SK-N-SH (cell line): ENCODE results near the gene SUPT20HL1. TPM values are rescaled to one million over a fixed set of nuclear protein-coding genes. Genes with fewer than 3 reads are reported as not detected.
"Not testable (repeated sequence)": the region's sequence is repeated elsewhere in the genome, so short reads cannot be mapped to it uniquely, and the experiment has no call there.

Source experiments
- CTCF ChIA-PET: fragments of 300-600, 350-600 bp; formaldehyde crosslinking; extraction: SDS; loops from one replicate; lab custom pipeline; 2021; lab: Yijun Ruan, JAX
- POLR2A ChIA-PET: fragments of 350-600 bp; sonication (Branson Sonifier 250); formaldehyde crosslinking; extraction: SDS; loops from one replicate; lab custom pipeline; 2020; ENCODE audit warnings: antibody characterized with exemption, inconsistent platforms; lab: Yijun Ruan, JAX
- DNase-seq: peaks from one replicate; pipeline ENCODE4 v3.0.0; 2012
- H2AFZ ChIP-seq: fragments of 200-600 bp; sonication (generic); 2 replicates; pipeline ENCODE4 v1.8.1; 2016; ENCODE audit warnings: antibody characterized with exemption, mild to moderate bottlenecking, low read depth
- H3F3A ChIP-seq: fragments of 200-600 bp; sonication (generic); replicated peaks from 2 replicates; pipeline ENCODE3; 2016; ENCODE audit warnings: antibody characterized with exemption, mild to moderate bottlenecking; ENCODE audit not compliant: insufficient read depth
- H3K27ac ChIP-seq, 2 experiments: fragments of 200-500 bp in 1 of 2; fragments of 200-600 bp in 1 of 2; sonication (Bioruptor generic) in 1 of 2; sonication (generic), shearing (Covaris generic) in 1 of 2; 2 replicates each; pipeline versions ENCODE4 v1.5.1 to v1.6.1; 2014 to 2016; ENCODE audit warnings: low read depth in 2 of 2, inconsistent platforms in 1 of 2, low read length in 1 of 2, mild to moderate bottlenecking in 1 of 2, mixed read lengths in 1 of 2
- H3K27me3 ChIP-seq: fragments of 200-600 bp; sonication (generic), shearing (Covaris generic); 2 replicates; pipeline ENCODE4 v1.6.1; 2016; ENCODE audit warnings: mixed run types; ENCODE audit not compliant: insufficient read depth
- H3K36me3 ChIP-seq, 2 experiments: fragments of 200-500 bp in 1 of 2; fragments of 200-600 bp in 1 of 2; sonication (Bioruptor generic) in 1 of 2; sonication (generic) in 1 of 2; replicated peaks in 1 of 2; 2 replicates each; pipeline versions ENCODE3 to v1.5.1; 2014 to 2016; ENCODE audit warnings: low read length in 1 of 2, mild to moderate bottlenecking in 1 of 2; ENCODE audit not compliant: insufficient read depth in 2 of 2, control insufficient read depth in 1 of 2
- H3K4me1 ChIP-seq, 2 experiments: fragments of 200-500 bp in 1 of 2; fragments of 200-600 bp in 1 of 2; sonication (Bioruptor generic) in 1 of 2; sonication (generic), shearing (Covaris generic) in 1 of 2; 2 replicates each; pipeline versions ENCODE4 v1.5.1 to v1.6.1; 2014 to 2016; ENCODE audit warnings: low read depth in 1 of 2, low read length in 1 of 2, mixed run types in 1 of 2; ENCODE audit not compliant: insufficient read depth in 2 of 2, control insufficient read depth in 1 of 2
- H3K4me2 ChIP-seq: fragments of 200-600 bp; sonication (generic), shearing (Covaris generic); 2 replicates; pipeline ENCODE4 v1.6.1; 2017; ENCODE audit warnings: mixed run types
- H3K4me3 ChIP-seq, 2 experiments: fragments of 200-500 bp in 1 of 2; fragments of 200-600 bp in 1 of 2; sonication (Bioruptor generic) in 1 of 2; sonication (generic), shearing (Covaris generic) in 1 of 2; 2 replicates each; pipeline versions ENCODE4 v1.5.1 to v1.8.1; 2014 to 2016; ENCODE audit warnings: low read depth in 2 of 2, inconsistent platforms in 1 of 2, low read length in 1 of 2, mild to moderate bottlenecking in 1 of 2, mixed read lengths in 1 of 2, moderate library complexity in 1 of 2
- H3K79me2 ChIP-seq: fragments of 200-600 bp; sonication (generic); 2 replicates; pipeline ENCODE4 v1.8.1; 2017; ENCODE audit warnings: mild to moderate bottlenecking; ENCODE audit not compliant: insufficient read depth
- H3K9ac ChIP-seq: fragments of 200-600 bp; sonication (generic); 2 replicates; pipeline ENCODE4 v1.6.1; 2017; ENCODE audit warnings: mixed run types
- H3K9me2 ChIP-seq: fragments of 200-600 bp; sonication (generic); 2 replicates; pipeline ENCODE4 v1.6.1; 2017; ENCODE audit warnings: mixed run types
- H3K9me3 ChIP-seq: fragments of 200-600 bp; sonication (generic); 2 replicates; pipeline ENCODE4 v1.6.1; 2017; ENCODE audit warnings: mixed run types, mild to moderate bottlenecking, moderate library complexity
- H4K20me1 ChIP-seq: fragments of 200-600 bp; sonication (generic); 2 replicates; pipeline ENCODE4 v1.6.1; 2017; ENCODE audit warnings: mild to moderate bottlenecking, mixed run types; ENCODE audit not compliant: insufficient read depth
- EZH2phosphoT487 ChIP-seq: fragments of 200-600 bp; sonication (generic); IDR thresholded peaks from 2 replicates; pipeline ENCODE4 v1.6.1; 2017; ENCODE audit warnings: low read depth, mixed run types, mild to moderate bottlenecking, antibody characterized with exemption, moderate library complexity, borderline replicate concordance
- FOXM1 ChIP-seq: IDR thresholded peaks from 2 replicates; pipeline ENCODE4 v1.4.0; 2012; ENCODE audit warnings: low read depth, mild to moderate bottlenecking
- MAX ChIP-seq: IDR thresholded peaks from 2 replicates; pipeline ENCODE4 v1.4.0; 2012; ENCODE audit warnings: low read depth
- MEF2A ChIP-seq: IDR thresholded peaks from 2 replicates; pipeline ENCODE4 v1.4.0; 2012; ENCODE audit warnings: low read depth, borderline replicate concordance
- NRF1 ChIP-seq: IDR thresholded peaks from 2 replicates; pipeline ENCODE4 v1.6.1; 2012; ENCODE audit warnings: low read depth, mild to moderate bottlenecking, low read length
- POLR2AphosphoS5 ChIP-seq: IDR thresholded peaks from 2 replicates; pipeline ENCODE4 v1.6.1; 2012; ENCODE audit warnings: low read depth, low read length
- RAD21 ChIP-seq: IDR thresholded peaks from 2 replicates; pipeline ENCODE4 v1.6.1; 2012; ENCODE audit warnings: mild to moderate bottlenecking, low read length
- RFX5 ChIP-seq: IDR thresholded peaks from 2 replicates; pipeline ENCODE4 v1.6.1; 2012; ENCODE audit warnings: mild to moderate bottlenecking, improper control_type of control experiment, low read length
- SIN3A ChIP-seq: IDR thresholded peaks from 2 replicates; pipeline ENCODE4 v1.6.1; 2012; ENCODE audit warnings: low read depth, mild to moderate bottlenecking, low read length, moderate library complexity, borderline replicate concordance
- SMC3 ChIP-seq: IDR thresholded peaks from 2 replicates; pipeline ENCODE4 v1.6.1; 2012; ENCODE audit warnings: low read depth, low read length, improper control_type of control experiment
- YY1 ChIP-seq: IDR thresholded peaks from 2 replicates; pipeline ENCODE4 v1.4.0; 2012; ENCODE audit warnings: low read depth, mild to moderate bottlenecking
- WGBS: methylation state at CpG from one replicate; pipeline ENCODE4 v1.1.6; 2017; ENCODE audit warnings: low lambda C conversion rate; 5-methylcytosine and 5-hydroxymethylcytosine counted together
- polyA plus RNA-seq, 3 experiments: library from polyadenylated mRNA; depleted of rRNA; stranded (reverse); fragments of >200 nt; gene quantifications; 2 replicates each; pipeline ENCODE4 v1.2.3, GENCODE V29; 2012

SUPT20HL1 gene
- polyA plus RNA-seq, 1 of the 3 experiments (the other 2 are of a cell fraction), result not detected

GRCh38 chrX:24364851-24365538, 4.6 kb downstream of the SUPT20HL1 start:
- no peaks in the 10 kb centered on the region for H3K36me3 ChIP-seq
- no peaks in the 10 kb centered on the region for H3K9me2 ChIP-seq
- no peaks in the 10 kb centered on the region for H4K20me1 ChIP-seq
- no peaks in the 10 kb centered on the region for H3K9me3 ChIP-seq
- no peaks in the 10 kb centered on the region for H3K4me1 ChIP-seq
- no peak overlapping the region for H3K27ac ChIP-seq
- H3K79me2 ChIP-seq, result no peaks in the 10 kb centered on the region
- H3F3A ChIP-seq, result no peaks in the 10 kb centered on the region
- no peak overlapping the region for H3K9ac ChIP-seq
- no peak overlapping the region for H2AFZ ChIP-seq
- H3K27me3 ChIP-seq, result no peaks in the 10 kb centered on the region; the same call in 1 of the 2 replicates
- WGBS, result 43% methylated on average over 11 of the region's 14 CpGs
- CTCF ChIA-PET, result no interaction called here
- no peak for DNase-seq
- POLR2A ChIA-PET, result no interaction called here
- H3K4me3 ChIP-seq, result no peak overlapping the region
- TF ChIP-seq FOXM1 (no peak), MAX (no peak), YY1 (no peak), MEF2A (no peak), NRF1 (no peak), POLR2AphosphoS5 (no peak), SMC3 (no peak)
- TF ChIP-seq, all 33 proteins: peak for 0
- H3K4me2 ChIP-seq, result no peak overlapping the region

- H3K9ac ChIP-seq, H3K27me3 ChIP-seq, H3K9me2 ChIP-seq, H2AFZ ChIP-seq, H3K36me3 ChIP-seq, CTCF ChIA-PET, DNase-seq, H3K9me3 ChIP-seq, H3F3A ChIP-seq, H3K79me2 ChIP-seq, POLR2A ChIA-PET, H3K4me1 ChIP-seq, H4K20me1 ChIP-seq, H3K4me3 ChIP-seq, H3K27ac ChIP-seq, H3K4me2 ChIP-seq: not testable (repeated sequence)
- WGBS, result 38% methylated on average over 4 of the region's 4 CpGs
Observed at GRCh38 chrX:24366762-24367400, 6.4 kb downstream of the SUPT20HL1 start.

- ChIA-PET POLR2A (no interaction called here), CTCF (interaction anchor here (0.8 to 3.7 kb wide), 10 partner anchors 12 to 774 kb away, joined by 3 to 21 read pairs (median 6); no protein-coding TSS in a partner anchor)
- no peaks in the 10 kb centered on the region for H3K36me3 ChIP-seq
- WGBS, result 11% methylated on average over 1 of the region's 1 CpG
- no peak for DNase-seq
- H3K9me2 ChIP-seq, result no peaks in the 10 kb centered on the region
- no peak overlapping the region for H2AFZ ChIP-seq
- H3K4me2 ChIP-seq, result no peak overlapping the region
- H3K27ac ChIP-seq, result no peak overlapping the region
- H3K9ac ChIP-seq, result no peak overlapping the region
- no peaks in the 10 kb centered on the region for H3K9me3 ChIP-seq
- no peaks in the 10 kb centered on the region for H3F3A ChIP-seq
- H3K27me3 ChIP-seq, result no peaks in the 10 kb centered on the region; the same call in 1 of the 2 replicates
- no peaks in the 10 kb centered on the region for H4K20me1 ChIP-seq
- H3K4me1 ChIP-seq, result no peaks in the 10 kb centered on the region
- no peaks in the 10 kb centered on the region for H3K79me2 ChIP-seq
- no peak overlapping the region for H3K4me3 ChIP-seq
- TF ChIP-seq RFX5, result no peak
- no peak for TF ChIP-seq EZH2phosphoT487
- no peak for TF ChIP-seq MAX
- no peak for TF ChIP-seq RAD21
- no peak for TF ChIP-seq SIN3A
- TF ChIP-seq SMC3, result no peak
- TF ChIP-seq, all 33 proteins: peak for 0
Observed at GRCh38 chrX:24369816-24370215, 9.4 kb downstream of the SUPT20HL1 start.
